ENCODE data around the gene NR1I3. TPM values are rescaled to one million over a fixed set of nuclear protein-coding genes. Genes with fewer than 3 reads are reported as not detected.
A peak's percentile ranks its signal among the peaks of the same experiment; 100 is the strongest.

Gene NR1I3
- total and polyA plus RNA-seq, 2 experiments from 2014 or later: 2.6 to 8.1 TPM

DNA sequence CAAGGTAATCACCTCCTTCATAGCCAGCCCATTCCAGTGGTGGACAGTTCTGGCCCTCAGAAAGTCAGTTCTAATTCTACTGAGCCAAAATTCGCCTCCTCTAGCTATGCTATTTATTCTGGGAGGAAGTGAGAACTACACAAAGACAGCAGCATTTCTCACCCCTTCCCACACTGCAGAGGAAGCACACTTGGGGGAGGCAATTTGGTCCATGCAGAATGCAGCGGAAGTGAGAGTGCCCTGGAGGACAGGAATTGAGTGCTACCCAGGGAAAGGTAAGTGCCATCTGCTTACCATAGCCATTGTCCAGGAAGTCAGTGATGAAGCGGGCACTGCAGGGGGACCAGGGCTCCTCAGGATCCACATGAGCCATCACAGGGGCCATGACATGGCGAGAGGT lies 42.8 kb downstream of the NR1I3 start:
- no peak overlapping the region for H3K4me2 ChIP-seq
- TF ChIP-seq EZH2 (IDR thresholded peaks at IDR 0.05; ENCODE audit: borderline replicate concordance) (no peak), EZH2phosphoT487 (IDR thresholded peaks at IDR 0.05; ENCODE audit: low read depth, severe bottlenecking, unreplicated experiment) (no peak)
- TF ChIP-seq, protein P1, sequence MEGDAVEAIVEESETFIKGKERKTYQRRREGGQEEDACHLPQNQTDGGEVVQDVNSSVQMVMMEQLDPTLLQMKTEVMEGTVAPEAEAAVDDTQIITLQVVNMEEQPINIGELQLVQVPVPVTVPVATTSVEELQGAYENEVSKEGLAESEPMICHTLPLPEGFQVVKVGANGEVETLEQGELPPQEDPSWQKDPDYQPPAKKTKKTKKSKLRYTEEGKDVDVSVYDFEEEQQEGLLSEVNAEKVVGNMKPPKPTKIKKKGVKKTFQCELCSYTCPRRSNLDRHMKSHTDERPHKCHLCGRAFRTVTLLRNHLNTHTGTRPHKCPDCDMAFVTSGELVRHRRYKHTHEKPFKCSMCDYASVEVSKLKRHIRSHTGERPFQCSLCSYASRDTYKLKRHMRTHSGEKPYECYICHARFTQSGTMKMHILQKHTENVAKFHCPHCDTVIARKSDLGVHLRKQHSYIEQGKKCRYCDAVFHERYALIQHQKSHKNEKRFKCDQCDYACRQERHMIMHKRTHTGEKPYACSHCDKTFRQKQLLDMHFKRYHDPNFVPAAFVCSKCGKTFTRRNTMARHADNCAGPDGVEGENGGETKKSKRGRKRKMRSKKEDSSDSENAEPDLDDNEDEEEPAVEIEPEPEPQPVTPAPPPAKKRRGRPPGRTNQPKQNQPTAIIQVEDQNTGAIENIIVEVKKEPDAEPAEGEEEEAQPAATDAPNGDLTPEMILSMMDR (IDR thresholded peaks at IDR 0.05; ENCODE audit: poor library complexity): no peak
- H3K27ac ChIP-seq: no peak overlapping the region

DNA sequence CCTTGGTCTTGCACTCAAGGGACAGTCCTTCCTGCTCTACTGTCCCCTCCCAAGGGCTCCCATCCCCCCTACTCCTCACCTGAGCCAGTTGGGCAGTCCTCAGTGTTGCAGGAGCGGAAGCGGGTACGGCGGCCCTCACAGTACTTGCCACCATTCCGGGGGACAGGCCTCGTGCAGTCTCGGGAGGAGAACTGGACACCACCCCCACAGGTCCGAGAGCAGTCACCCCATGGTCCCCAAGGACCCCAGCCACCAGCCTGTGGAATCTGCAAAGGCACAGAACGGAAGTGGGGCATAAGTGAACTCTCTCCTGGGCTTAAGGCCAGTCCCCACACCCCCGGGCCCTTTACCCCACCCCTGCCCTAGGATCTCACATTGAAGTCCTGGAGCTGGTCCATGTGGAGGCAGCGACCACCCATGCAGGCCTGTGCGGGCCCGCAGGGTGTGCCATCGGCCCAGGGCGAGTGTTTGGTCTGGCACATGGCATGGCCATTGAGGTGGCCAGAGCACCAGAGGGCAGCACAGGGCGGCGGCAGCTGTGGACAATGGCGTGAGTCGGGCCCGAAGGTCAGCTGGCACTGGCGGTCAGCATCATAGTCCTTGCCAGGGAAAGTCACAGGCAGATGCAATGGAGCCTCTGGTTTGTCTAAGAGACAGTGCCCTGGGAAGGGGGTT lies 44.3 kb downstream of the NR1I3 start:
- Histone ChIP-seq H3K27me3 (no peaks in the 10 kb centered on the region), H4K20me1 (ENCODE audit: insufficient read depth, poor library complexity, severe bottlenecking) (no peaks in the 10 kb centered on the region), H2AFZ (no peak overlapping the region), H3K4me2 (no peak overlapping the region), H3K36me3 (replicated peaks; ENCODE audit: insufficient read depth, low read depth) (no peaks in the 10 kb centered on the region), H3K9me2 (replicated peaks; ENCODE audit: insufficient read depth) (no peaks in the 10 kb centered on the region), H3K4me3 (no peak overlapping the region), H3K9me3 (ENCODE audit: low read depth) (no peaks in the 10 kb centered on the region), H3K27ac (no peak overlapping the region), H3K79me2 (no peaks in the 10 kb centered on the region), H3K4me1 (ENCODE audit: insufficient read depth) (peaks cover 14% of the 10 kb centered on the region)
- TF ChIP-seq EZH2phosphoT487 (IDR thresholded peaks at IDR 0.05; ENCODE audit: low read depth, severe bottlenecking, unreplicated experiment) (no peak), EZH2 (IDR thresholded peaks at IDR 0.05; ENCODE audit: borderline replicate concordance) (no peak)
- TF ChIP-seq, protein P1 (IDR thresholded peaks at IDR 0.05; ENCODE audit: poor library complexity): no peak
- WGBS (ENCODE audit: low lambda C conversion rate, missing lambda C conversion rate): 97% methylated on average over 20 of the region's 21 CpGs
- DNase-seq (ENCODE audit: low spot score): no peak

More for the DNA sequence above, 42.8 kb downstream of the NR1I3 start:
- Histone ChIP-seq H3K36me3 (replicated peaks; ENCODE audit: insufficient read depth, low read depth) (no peaks in the 10 kb centered on the region), H3K4me3 (no peak overlapping the region), H3K79me2 (no peaks in the 10 kb centered on the region), H3K9me3 (ENCODE audit: low read depth) (no peaks in the 10 kb centered on the region), H3K9me2 (replicated peaks; ENCODE audit: insufficient read depth) (no peaks in the 10 kb centered on the region), H2AFZ (no peak overlapping the region), H3K4me1 (ENCODE audit: insufficient read depth) (peaks cover 21% of the 10 kb centered on the region), H4K20me1 (ENCODE audit: insufficient read depth, poor library complexity, severe bottlenecking) (no peaks in the 10 kb centered on the region), H3K27me3 (no peaks in the 10 kb centered on the region)
- WGBS (ENCODE audit: low lambda C conversion rate, missing lambda C conversion rate): 90% methylated on average over 4 of the region's 4 CpGs
- no peak for DNase-seq (ENCODE audit: low spot score)

DNA sequence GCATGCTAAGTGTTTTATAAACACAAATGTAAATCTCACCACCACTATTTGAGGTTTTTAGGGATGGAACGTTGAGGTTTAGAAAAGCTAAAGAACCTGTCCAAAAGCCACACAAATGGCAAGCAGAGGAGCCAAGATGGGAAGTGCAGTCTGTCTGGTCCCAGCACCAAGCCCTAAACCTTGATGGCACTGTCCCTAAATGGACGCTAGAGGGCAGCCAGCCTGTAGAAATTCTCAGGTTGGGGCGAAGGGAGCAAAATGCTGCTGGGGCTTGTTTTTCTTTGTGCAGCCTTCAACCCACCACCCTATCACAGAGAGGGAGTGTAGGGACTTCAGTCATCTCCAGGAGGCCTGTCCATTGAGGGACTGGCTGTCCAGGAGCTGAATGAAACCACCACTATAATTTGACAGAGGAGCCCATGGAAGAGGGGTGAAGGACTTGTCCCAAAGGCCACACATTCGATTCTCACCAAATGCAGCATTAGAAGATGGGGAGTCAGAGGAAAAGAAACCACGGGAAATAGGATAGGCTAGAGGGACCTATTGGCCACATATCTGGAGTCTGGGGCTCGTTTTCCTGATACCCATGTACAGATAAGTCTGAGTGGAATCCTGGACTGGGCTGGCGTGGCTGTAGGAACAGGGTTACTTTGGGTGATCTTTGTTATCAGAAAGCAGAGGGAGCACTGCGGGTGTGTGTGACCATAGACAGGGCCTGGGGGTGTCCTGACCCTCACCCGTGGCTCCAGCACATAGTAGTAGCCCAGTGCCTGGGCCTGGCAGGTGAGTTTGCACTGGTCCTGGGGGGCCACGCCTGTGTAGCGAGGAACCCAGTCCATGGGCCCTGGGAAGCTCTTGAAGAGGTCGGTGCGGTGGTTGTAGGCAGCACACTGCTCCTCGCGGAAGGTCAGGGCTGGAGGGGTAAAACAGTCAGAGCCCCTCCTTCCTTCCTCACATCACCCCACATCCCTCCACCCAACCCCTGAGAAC lies 45.2 kb downstream of the NR1I3 start:
- Histone ChIP-seq H3K4me3 (no peak overlapping the region), H2AFZ (no peak overlapping the region), H3K36me3 (replicated peaks; ENCODE audit: insufficient read depth, low read depth) (no peaks in the 10 kb centered on the region), H3K4me1 (ENCODE audit: insufficient read depth) (peaks cover 7% of the 10 kb centered on the region), H3K79me2 (no peaks in the 10 kb centered on the region), H3K9me2 (replicated peaks; ENCODE audit: insufficient read depth) (no peaks in the 10 kb centered on the region), H4K20me1 (ENCODE audit: insufficient read depth, poor library complexity, severe bottlenecking) (no peaks in the 10 kb centered on the region), H3K27ac (no peak overlapping the region), H3K4me2 (no peak overlapping the region), H3K27me3 (no peaks in the 10 kb centered on the region), H3K9me3 (ENCODE audit: low read depth) (no peaks in the 10 kb centered on the region)
- peak; percentile 85 for DNase-seq (ENCODE audit: low spot score)
- TF ChIP-seq EZH2 (IDR thresholded peaks at IDR 0.05; ENCODE audit: borderline replicate concordance): no peak
- TF ChIP-seq EZH2phosphoT487 (IDR thresholded peaks at IDR 0.05; ENCODE audit: low read depth, severe bottlenecking, unreplicated experiment): no peak
- TF ChIP-seq, protein P1 (IDR thresholded peaks at IDR 0.05; ENCODE audit: poor library complexity): peak; percentile 82
- 58% methylated on average over 15 of the region's 15 CpGs for WGBS (ENCODE audit: low lambda C conversion rate, missing lambda C conversion rate)
